Measurements from ENCODE around the gene HSPA2. TPM values are rescaled to one million over a fixed set of nuclear protein-coding genes. Genes with fewer than 3 reads are reported as not detected.

The HSPA2 gene
- total and polyA plus RNA-seq, 2 of the 4 experiments (the other 2 are of a cell fraction): 18.4 to 19.7 TPM

DNA sequence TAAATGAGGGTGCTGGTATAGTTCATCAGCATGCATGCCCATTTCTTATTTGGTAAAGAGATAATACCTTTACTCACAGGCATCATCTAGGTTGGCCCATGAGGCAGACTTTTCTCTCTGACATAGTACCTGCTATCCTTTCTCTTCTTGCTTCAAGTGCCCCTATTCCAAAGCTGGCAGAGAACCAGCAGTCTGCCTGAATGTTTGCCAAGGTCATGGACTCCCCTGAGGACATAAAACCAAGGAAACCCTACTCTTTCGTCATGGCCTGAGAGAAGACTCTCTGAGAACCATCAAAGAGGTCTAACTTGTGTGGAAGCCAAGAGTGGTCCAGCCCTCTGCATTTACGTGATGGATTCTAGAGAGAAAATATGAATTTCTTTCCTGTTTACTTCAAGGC, 21.1 kb downstream of the HSPA2 start:
- Histone ChIP-seq H4K91ac (ENCODE audit: insufficient read depth, low read depth, low read length) (no peak overlapping the region), H3K36me3 (ENCODE audit: control insufficient read depth, insufficient read depth, low read length) (no peaks in the 10 kb centered on the region), H3K18ac (ENCODE audit: low read depth, low read length) (no peak overlapping the region), H2BK20ac (ENCODE audit: low read depth, low read length) (no peak overlapping the region), H3K4me2 (ENCODE audit: low read depth, low read length) (no peak overlapping the region), H3K56ac (ENCODE audit: extremely low read depth, insufficient read depth, low read length) (no peak overlapping the region), H3K4me3 (ENCODE audit: insufficient read depth, low read depth, low read length) (no peak overlapping the region), H2AK9ac (replicated peaks; ENCODE audit: low read depth, low read length, poor library complexity) (no peak overlapping the region), H4K8ac (ENCODE audit: low read depth in 2 of 2, low read length in 2 of 2) (no peak overlapping the region), H3K14ac (replicated peaks; ENCODE audit: low read depth, low read length) (no peak overlapping the region), H3K79me1 (ENCODE audit: low read depth in 1 of 2, low read length in 2 of 2) (no peaks in the 10 kb centered on the region), H3K27ac (ENCODE audit: insufficient read depth, low read length) (no peak overlapping the region), H2AK5ac (ENCODE audit: low read depth, low read length) (no peak overlapping the region), H3K27me3 (ENCODE audit: control insufficient read depth, insufficient read depth, low read length) (no peaks in the 10 kb centered on the region), H2BK120ac (ENCODE audit: low read depth, low read length) (no peak overlapping the region), H3K4ac (ENCODE audit: low read depth, low read length) (no peak overlapping the region), H3K4me1 (ENCODE audit: control insufficient read depth, insufficient read depth, low read length) (peaks cover 2% of the 10 kb centered on the region), H2BK15ac (ENCODE audit: low read depth, low read length) (no peak overlapping the region), H4K20me1 (ENCODE audit: insufficient read depth, low read length) (no peaks in the 10 kb centered on the region), H4K5ac (ENCODE audit: low read depth, low read length) (no peak overlapping the region), H3K9me3 (ENCODE audit: control insufficient read depth, insufficient read depth, low read length) (no peaks in the 10 kb centered on the region), H3K23ac (ENCODE audit: low read depth, low read length) (no peak overlapping the region), H2AFZ (replicated peaks; ENCODE audit: low read length, poor library complexity) (no peak overlapping the region), H3K9ac (ENCODE audit: low read depth, low read length) (no peak overlapping the region), H3K9me1 (ENCODE audit: insufficient read depth, low read length) (no peaks in the 10 kb centered on the region), H2BK5ac (ENCODE audit: low read depth, low read length, poor library complexity, severe bottlenecking) (no peak overlapping the region)
- ChIA-PET CTCF (no interaction called here), POLR2A (ENCODE audit: unreplicated experiment) (interaction anchor here (0.6 kb wide), 1 partner anchor 18 kb away, joined by 6 read pairs; no protein-coding TSS in a partner anchor)
- no peak for ATAC-seq (ENCODE audit: low read depth)
- no CpG with 5 or more reads among the region's 2 CpGs for whole genome bisulfite sequencing, 2 experiments (ENCODE audit: extremely low coverage in 2 of 2, insufficient read length in 1 of 2)
- DNase-seq: no peak
- no TSS peak for BruUV-seq (replicated peaks)
- TF ChIP-seq RAD21 (IDR thresholded peaks at IDR 0.05; ENCODE audit: low read length) (no peak), CEBPB (IDR thresholded peaks at IDR 0.05; ENCODE audit: low read depth, low read length) (no peak), MAFK (IDR thresholded peaks at IDR 0.05; ENCODE audit: low read depth, low read length) (no peak), SMC3 (IDR thresholded peaks at IDR 0.05; ENCODE audit: low read depth, low read length) (no peak), CHD1 (IDR thresholded peaks at IDR 0.05; ENCODE audit: low read depth, low read length) (no peak), RCOR1 (IDR thresholded peaks at IDR 0.05; ENCODE audit: insufficient replicate concordance, low read length) (no peak), POLR2A (IDR thresholded peaks at IDR 0.05; ENCODE audit: low read depth, low read length) (no peak), MXI1 (IDR thresholded peaks at IDR 0.05; ENCODE audit: borderline replicate concordance, low read depth, low read length) (no peak), RFX5 (IDR thresholded peaks at IDR 0.05; ENCODE audit: low read depth, low read length) (no peak), FOS (IDR thresholded peaks at IDR 0.05; ENCODE audit: low read depth, low read length) (no peak), MAZ (IDR thresholded peaks at IDR 0.05; ENCODE audit: borderline replicate concordance, low read depth, low read length) (no peak)
- TF ChIP-seq, protein P1, sequence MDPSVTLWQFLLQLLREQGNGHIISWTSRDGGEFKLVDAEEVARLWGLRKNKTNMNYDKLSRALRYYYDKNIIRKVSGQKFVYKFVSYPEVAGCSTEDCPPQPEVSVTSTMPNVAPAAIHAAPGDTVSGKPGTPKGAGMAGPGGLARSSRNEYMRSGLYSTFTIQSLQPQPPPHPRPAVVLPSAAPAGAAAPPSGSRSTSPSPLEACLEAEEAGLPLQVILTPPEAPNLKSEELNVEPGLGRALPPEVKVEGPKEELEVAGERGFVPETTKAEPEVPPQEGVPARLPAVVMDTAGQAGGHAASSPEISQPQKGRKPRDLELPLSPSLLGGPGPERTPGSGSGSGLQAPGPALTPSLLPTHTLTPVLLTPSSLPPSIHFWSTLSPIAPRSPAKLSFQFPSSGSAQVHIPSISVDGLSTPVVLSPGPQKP (IDR thresholded peaks at IDR 0.05; ENCODE audit: borderline replicate concordance, low read depth, low read length): no peak
- TF ChIP-seq, protein P2, sequence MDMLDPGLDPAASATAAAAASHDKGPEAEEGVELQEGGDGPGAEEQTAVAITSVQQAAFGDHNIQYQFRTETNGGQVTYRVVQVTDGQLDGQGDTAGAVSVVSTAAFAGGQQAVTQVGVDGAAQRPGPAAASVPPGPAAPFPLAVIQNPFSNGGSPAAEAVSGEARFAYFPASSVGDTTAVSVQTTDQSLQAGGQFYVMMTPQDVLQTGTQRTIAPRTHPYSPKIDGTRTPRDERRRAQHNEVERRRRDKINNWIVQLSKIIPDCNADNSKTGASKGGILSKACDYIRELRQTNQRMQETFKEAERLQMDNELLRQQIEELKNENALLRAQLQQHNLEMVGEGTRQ (IDR thresholded peaks at IDR 0.05; ENCODE audit: low read depth, low read length): no peak
- dilution Hi-C loops (cut with HindIII; ENCODE audit: low sequenced_read_pairs, unreplicated experiment) (no loop called here), in situ Hi-C loops (cut with MboI; ENCODE audit: low sequenced_read_pairs) (no loop called here), intact Hi-C loops (cut with micrococcal nuclease) (no loop called here)
